NCI-H2107 treated with DMSO at 0.1 percent for 48 hours (cell line): ENCODE measurements around the gene INTS14.
"Not testable (repeated sequence)": the region's sequence is repeated elsewhere in the genome, so short reads cannot be mapped to it uniquely, and the experiment has no call there.

Experiments
- DNase-seq: peaks from one replicate; lab custom pipeline; 2025; ENCODE audit not compliant: unreplicated experiment; lab: John Stamatoyannopoulos, UW

The INTS14 gene

DNA sequence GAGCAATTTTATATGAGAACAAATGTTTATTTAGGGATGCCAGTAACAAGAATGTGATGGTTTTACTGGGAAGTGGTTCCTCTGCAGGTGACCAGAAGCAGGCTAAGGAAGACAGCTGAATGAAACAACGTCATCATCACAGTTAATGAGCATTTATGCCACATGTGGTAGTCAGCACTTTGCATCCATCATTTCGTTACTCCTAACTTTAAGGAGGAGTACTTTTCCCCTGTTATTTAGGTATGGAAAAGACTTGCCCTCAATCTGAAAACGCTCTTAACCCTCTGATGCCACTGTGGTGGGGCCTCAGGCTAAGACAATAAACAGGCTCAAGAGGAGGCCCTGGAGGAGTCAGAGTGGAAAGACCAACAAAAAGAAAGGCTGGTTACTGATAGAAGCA lies 31.2 kb downstream of the INTS14 start:
- no peak for DNase-seq

DNA sequence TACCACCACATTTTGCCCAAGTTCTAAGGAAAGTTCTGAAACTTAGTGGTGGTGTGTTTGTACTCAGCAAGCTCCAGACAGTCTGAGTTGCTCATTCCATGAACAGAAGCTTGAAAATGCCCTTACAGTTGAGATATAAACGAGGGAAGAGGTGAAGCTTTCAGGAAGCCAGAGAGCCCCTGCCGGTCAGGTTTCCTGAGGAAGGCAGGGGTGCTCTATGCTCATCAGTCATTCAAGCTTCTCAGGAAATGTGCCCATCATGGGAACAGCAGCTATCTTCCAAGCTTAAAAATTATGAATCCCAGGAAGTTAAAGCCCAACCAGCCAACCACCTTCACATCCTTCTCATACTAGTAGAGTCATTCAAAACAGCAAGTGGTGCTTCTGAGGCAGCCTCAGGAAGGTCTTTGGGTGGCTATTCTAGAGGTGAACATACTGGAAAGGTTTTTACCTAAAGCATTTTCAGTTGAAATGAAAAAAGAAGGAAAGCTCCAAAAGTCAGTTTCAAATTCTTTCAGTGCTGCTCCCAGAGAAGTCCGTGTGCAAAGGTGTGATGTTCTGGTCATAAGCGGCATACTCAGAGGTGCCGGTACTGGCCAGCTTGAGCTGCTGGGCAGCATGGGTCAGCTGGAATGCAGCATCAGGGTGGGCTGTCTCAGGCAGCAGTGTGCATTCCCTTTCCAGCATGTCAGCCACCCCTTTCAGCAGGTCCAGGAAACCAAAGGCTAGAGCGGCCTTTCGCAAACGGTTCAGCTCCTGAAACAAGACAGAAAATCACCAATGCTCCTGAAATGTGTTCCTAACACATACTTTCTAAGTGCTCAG lies 31.8 kb downstream of the INTS14 start:
- no peak for DNase-seq

DNA sequence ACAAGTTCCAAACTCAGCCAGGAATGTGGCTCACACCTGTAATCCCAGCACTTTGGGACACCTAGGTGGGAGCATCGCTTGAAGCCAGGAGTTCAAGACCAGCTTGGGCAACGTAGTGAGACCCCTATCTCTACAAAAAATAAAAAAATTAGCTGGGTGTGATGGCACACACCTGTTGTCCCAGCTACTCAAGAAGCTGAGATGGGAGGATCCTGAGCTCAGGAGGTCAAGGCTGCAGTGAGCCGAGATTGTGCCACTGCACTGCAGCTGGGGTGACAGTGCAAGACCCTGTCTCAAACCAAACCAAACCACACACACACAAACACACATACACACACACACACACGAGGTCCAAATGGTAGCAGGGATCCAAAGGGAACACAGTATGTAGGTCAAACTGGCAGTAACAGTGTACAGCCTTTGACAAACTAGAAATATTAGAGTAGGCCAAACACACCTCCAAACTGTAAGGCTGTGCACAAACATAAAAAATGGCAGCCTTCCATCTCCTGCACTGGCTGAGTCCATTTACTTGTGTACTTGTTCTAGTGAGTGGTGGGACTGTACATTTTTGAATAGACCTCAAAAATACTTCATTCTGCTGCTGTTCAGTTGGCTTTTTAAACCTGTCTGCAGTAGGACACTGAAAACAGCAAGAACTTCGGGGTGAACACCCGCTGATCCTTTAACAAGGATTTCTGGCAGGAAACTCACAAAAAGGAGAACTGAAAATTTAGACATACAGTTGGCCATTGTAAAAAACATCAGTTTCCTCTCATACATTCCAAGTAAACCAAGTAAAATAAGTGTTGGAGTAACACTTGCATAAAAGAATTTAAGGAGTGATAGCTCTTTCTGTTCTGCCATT lies 33.6 kb downstream of the INTS14 start:
- DNase-seq, result no peak

DNA sequence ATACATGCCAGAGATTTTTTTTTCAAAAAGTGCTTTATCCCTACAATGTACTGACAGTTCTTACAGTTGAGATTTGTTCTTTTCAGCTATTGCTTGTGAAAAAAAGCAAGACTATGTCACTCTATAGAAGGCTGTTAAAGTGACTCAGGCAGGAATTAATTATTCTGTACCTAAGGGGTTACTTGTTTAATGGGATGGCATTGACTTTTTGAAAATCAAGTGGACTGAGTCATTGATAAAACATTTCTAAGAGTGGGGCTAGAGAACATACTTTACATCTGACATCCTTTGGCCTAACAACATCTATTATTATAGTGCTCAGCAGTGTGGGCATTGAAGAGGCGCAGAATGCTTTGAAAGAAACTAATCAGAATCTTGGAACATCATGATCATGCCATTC lies 34.3 kb downstream of the INTS14 start:
- no peak for DNase-seq

DNA sequence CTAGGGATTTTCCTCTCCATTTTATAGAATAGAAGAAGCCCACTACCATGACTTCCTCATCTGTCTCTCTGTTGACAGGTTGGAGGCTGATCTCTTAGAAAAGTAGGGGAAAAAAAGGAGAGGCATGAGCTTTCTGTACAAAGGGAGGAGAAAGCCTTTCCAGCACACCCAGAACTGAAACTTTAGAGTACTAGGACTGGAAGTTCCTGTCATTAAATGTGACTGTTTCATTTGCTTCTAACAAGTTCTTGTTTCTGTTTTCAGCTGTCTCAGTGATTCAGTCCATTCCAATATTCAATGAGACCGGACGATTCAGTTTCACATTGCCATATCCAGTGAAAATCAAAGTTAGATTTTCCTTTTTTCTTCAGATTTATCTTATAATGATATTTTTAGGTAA lies 39.0 kb downstream of the INTS14 start:
- no peak for DNase-seq

DNA sequence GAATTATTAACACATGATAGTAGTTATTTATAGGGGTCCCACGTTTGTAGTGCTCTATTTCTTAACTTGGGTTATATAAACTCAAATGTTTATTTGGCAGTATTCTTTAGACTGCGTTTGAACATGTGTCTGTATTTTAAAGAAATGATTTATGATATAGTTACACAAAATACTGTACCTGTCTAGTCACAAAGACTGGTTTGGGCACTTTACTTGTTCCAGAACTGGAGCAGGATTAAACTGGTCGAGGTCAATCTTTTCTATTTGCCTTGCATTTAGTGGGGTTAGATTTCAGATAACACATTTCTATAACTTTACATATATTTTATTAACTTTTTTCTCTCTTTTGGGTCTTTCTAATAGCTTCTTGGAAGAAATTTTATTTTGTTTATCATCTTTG lies 41.2 kb downstream of the INTS14 start:
- no peak for DNase-seq

DNA sequence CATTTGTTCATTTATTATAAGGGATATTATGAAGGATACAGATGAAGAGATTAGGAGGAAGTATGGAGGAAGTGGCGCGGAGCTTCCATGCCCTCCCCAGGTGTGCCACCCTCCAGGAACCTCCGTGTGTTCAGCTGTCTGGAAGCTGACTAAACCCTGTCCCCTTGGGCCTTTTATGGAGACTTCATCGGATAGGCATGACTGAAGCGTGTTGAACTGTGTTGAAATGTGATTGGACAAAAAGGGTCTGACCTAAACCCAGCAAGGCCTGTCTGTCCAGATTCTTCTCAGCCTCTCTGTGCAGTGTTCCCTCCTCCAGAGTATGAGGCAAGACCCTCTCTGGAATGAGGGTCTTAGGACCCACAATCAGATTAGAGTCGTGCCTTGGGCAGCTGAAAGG lies 49.0 kb downstream of the INTS14 start:
- DNase-seq, result no peak

DNA sequence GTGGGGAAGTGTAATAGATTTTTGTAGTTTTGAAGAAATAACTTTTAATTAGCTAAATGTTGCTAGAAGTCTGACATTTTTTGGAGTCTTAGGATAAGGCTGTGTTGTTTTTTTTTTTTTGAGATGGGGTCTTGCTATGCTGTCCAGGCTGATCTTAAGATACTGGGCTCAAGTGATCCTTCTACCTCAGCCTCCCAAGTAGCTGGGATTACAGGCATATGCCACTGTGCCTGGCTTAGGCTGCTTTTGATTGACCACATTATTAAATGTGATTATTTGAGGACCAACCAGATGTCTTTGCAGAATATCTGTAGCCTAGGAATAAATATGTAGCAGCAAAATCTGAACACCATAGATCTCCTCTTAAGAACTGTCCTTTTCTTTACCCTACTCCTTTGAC lies 51.0 kb downstream of the INTS14 start:
- DNase-seq, result no peak

DNA sequence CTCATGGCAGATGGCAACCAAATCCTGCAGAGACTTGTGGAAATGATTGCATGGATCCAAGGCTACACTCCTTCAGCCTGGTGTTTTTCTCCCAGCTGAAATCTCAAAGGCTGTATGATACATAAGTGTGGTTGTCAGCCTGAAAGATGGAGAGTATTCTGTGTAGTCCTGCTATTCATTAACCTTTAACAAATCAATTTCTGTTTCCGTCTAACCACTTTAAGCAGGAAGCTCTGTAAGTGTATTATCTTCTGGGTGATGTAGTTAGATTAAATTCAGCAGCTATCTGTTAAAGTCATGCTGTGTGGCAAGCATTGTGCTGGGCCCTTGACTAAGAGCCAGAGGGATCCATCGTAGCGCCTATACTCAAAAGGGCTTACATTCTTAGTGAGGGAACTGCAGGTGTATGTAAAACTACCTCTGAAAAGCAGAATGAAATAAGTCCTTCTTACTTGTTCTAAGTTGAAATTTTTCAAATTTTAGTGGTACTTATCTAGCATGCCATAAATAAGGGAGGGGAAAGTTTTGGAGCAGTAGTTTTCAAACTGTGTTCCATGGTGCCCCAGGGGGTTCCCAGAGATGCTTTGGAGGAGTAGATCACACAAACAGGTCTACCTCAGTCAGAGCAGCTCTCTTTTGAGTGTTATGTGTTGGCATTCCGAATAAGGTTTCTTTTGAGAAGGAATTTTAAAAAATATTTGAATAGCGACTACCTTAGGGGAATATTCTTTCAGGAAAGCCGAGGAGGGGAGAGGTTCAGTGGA lies 51.8 kb downstream of the INTS14 start:
- DNase-seq, result no peak

DNA sequence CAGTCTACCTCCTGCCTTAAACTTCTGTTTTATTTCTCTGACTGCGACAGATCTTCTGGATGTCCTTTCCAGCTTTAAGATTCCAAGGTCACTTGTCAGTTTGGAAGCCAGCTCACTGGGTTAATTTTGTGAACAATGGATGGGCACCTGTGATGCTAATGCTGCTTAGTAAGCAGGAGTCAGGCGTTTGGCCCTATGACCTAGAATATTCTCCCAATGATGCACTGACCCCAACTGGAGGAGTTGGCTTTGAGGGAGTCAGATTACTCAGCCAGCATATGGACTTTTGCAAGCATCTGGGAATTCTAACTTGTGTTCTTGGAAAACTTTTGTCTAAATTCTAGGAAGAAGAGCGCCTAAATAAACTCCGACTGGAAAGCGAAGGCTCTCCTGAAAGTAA lies 52.6 kb downstream of the INTS14 start:
- no peak for DNase-seq

DNA sequence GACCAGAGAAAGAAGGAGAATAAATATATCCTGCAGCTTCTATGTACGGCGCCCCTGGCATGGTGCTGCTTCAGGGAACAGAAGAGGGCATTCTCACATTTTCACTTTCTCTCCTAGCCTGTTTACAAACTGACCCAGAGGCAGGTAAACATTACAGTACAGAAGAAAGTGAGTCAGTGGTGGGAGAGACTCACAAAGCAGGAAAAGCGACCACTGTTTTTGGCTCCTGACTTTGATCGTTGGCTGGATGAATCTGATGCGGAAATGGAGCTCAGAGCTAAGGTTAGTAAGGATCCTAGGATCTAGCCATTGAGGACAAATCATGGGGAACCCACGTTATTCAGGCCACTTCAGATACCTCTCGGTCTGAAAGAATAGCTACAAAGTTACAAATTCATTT lies 54.3 kb downstream of the INTS14 start:
- no peak for DNase-seq

DNA sequence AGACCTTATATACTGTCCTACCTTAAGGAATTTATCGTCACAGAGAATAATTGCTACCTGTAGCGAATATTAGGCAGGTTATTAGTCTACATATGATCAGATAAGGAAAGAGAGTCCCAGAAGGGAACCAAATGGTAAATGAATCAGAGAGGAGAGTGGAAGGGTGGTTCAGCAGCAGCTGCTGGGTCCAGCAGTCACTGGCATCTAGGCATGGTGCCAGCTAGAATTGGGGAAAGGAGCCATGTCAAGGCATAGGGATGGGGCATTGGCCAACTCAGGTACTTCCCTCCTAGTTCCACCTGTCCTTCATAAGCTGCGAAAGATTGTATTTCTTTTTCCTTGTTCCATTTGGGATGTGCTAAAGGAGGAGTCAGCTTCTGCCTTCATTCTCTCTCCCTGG lies 57.2 kb downstream of the INTS14 start:
- DNase-seq, result no peak

DNA sequence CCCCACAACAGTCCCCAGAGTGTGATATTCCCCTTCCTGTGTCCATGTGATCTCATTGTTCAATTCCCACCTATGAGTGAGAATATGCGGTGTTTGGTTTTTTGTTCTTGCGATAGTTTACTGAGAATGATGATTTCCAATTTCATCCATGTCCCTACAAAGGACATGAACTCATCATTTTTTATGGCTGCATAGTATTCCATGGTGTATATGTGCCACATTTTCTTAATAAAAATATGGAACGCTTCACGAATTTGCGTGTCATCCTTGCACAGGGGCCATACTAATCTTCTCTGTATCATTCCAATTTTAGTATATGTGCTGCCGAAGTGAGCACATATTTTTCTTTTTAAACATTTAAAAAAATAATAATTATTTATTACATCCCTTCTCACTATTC lies 58.1 kb downstream of the INTS14 start:
- not testable (repeated sequence) for DNase-seq

DNA sequence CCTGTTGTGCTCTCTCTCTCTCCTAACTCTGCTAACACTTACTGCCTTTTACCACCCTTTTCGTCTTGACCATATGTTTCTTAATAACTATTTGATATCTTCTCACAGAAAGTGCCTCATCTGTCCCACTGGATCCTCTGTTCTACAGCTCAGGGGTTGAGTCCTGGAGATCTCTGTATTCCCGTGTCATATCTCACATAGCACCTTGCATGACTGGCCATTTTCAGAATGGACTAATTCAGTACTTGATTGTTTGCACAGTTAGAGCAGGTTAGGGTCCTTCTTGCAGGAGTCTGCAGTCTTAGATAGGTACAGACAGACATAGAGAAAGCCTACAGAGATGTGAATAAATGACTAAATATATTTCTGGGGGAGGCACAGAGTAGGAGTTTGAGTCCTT lies 59.7 kb downstream of the INTS14 start:
- no peak for DNase-seq

DNA sequence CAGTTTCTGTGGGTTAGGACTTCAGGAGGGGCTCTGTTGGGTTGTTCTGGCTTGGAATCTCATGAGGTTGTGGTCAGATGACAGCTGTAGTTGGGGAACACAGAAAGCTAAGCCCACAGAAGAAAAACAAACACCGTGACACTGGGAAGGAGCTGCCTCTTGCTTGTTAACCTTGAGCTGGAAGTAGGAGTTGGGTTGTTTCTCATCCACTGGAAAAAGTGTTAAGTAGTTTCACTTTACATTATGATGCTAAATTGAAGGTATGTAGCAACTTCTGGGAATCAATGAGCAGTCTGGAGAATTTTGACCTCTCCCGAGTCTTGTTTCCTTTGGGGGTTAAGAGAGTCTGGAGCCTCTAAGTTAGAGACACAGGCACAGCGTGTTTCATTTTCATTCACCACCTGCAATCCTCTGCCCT lies 60.2 kb downstream of the INTS14 start:
- no peak for DNase-seq

DNA sequence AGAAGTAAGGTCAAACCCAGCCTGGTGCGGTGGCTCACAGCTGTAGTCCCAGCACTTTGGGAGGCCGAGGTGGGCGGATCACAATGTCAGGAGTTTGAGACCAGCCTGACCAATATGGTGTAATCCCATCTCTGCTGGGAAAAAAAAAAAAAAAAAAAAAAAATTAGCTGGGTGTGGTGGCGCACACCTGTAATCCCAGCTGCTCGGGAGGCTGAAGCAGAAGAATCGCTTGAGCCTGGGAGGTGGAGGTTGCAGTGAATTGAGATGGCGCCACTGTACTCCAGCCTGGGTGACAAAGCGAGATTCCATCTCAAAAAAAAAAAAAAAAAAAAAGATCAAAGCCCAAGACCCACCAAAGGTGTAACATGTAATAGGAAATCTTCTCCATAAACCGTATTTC lies 61.6 kb downstream of the INTS14 start:
- DNase-seq, result not testable (repeated sequence)

DNA sequence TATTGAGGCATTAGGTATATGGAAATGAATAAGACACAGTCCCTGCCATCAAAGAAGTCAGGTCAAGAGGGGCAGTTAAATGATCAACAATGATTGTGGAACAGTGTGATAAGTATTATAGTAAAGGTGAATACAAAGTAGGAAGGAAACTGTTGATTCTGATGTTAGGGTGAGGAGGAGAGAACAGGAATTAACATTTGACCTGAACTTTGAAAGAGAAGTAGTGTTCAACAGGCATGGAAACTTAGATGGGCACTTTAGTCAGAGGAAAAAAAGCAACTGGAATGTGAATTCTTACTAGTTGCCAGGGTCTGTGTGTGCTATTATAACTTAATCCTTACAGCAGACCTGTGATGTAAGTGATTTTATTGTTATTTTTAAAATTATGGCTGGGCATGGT lies 63.1 kb downstream of the INTS14 start:
- no peak for DNase-seq

DNA sequence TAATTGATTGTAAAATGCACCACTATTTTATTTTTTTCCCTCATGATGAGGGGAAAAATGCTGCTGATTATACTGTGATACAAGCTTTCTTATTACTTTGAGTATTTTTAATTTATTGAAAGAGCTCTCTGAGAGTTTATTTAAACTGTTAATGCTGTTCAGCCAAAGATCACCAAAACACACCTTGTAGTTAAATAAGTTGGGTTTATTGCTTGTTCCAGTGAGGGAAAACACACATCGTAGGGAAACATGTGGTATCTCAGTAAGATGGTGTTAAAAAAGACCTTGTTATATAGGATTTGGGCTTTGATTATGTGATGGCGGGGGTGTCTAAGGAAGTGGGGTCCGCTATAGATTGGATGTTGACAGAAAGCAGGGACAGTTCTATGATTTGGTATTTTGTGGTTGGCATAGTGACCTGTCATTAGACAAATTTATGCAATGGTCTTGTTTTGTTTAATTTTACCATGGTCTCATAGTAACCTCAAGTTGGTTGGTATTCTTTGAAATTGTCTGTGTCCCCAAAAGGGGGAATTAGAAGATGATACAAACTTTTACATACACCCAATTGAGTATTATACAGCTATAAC lies 69.6 kb downstream of the INTS14 start:
- no peak for DNase-seq

DNA sequence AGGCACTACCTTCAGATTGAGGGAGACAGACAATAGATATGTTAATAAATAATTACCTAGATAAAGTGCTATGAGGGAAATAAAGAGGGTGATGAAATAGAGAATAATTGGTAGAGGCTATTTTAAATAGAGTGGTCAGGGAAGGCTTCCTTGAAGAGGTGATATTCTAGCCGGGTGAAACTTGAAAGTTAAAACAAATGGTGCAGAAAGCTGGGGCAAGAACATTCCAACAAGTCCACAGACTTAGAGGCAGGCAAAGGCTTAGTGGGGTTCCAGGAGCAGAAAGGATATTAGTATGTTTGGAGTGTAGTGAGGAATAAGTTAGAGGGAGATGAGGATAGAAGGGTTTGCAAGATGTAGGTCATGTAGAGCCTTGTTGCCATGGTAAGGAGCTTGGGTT lies 70.6 kb downstream of the INTS14 start:
- DNase-seq, result no peak

DNA sequence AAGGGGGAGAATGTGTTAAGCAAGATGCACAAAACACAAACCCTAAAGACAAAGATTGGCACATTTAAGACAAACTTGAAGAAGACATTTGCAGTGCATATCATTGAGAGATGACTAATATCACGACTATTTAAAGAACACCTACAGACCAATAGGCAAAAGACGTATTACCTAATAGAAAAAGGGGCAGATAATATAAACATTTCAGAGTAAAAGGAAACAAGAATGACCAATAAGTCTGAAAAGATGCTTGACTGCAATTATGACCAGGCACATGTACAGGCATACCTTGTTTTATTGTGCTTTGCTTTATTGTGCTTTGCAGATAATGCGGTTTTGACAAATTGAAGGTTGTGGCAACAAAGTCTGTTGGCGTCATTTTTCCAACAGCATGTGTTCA lies 75.7 kb downstream of the INTS14 start:
- DNase-seq, result no peak

DNA sequence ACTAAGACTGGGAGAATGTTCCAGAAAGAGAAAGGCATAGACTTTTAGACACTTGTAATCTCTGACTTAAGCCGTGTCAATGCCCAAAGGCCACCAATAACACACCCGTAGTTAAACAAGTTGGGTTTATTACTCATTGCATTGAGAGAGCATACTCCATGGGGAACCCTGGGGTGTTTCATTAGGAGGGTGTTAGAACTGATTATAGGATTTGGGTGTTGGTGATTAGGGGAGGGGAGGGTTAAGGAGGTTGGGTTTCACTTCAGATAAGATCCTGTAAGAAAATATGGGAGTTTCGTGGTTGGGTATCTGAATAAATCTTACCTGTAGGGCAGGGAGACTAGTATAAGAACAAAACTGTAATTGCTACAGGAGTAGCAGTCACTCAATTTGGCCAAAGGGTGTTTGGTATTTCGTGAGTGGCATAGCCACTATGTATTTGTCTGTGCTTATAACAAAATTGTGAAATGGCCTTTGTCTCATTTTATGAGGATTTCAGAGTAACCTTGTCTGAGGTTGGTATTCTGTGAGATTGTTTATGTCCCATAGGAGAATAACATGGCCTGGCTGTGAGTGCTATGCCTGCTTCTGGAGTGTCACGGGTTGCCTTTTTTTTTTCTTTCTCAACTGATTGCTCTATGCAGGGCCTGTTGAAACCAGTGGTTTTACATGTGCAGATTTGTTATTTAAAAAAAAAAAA lies 77.7 kb downstream of the INTS14 start:
- no peak for DNase-seq
